GM20431 (cell line): ENCODE measurements around the gene CYSLTR1.
"Not testable (repeated sequence)": the region's sequence is repeated elsewhere in the genome, so short reads cannot be mapped to it uniquely, and the experiment has no call there.

ENCODE experiments used
- in situ Hi-C: fragments of 300-500 bp; cut with MseI, MboI; formaldehyde crosslinking; loops from one replicate; pipeline ENCODE4 v1.15.0; 2020; ENCODE audit warnings: low sequenced_read_pairs; ENCODE audit not compliant: unreplicated experiment

CYSLTR1 gene, protein sequence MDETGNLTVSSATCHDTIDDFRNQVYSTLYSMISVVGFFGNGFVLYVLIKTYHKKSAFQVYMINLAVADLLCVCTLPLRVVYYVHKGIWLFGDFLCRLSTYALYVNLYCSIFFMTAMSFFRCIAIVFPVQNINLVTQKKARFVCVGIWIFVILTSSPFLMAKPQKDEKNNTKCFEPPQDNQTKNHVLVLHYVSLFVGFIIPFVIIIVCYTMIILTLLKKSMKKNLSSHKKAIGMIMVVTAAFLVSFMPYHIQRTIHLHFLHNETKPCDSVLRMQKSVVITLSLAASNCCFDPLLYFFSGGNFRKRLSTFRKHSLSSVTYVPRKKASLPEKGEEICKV

DNA sequence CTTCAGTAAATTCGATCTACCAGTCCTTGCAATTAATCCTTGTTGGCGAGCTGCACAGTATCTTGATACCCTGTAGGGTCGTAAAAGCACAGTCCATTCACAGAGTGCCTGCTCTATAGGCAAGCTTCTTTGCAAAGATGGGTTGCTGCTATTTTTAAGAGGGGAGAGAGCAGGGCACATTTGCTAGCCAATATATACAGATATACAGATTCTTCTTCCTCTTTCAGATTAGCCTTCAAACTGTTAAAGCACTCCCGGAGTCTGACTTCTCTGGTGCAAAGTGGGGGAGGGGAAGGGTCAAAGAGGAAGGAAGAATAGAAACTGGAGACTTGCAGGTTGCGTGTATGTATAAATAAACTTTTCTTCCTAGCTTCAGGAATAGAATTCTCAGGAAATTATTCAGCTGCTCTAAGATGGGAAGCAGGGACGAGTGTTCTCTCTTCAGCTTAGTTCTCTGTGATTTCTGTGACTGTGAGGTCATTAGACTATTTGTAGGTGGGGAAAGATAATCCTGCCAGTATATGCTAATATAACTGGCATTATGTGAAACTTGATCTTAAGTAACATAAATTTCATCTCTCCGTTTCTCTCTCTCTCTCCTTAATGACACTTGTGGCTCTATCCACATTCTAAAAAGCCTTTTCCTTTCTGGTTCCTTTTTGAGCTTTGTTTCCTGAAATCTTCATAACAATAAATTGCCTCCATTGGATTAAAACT is at the start of gene CYSLTR1:
CYSLTR1 (minus strand) TSS at position 242 of the 717 bp plus-strand sequence. CDS start 53,865 bp downstream, outside the sequence.
- in situ Hi-C loops = no loop called here

DNA sequence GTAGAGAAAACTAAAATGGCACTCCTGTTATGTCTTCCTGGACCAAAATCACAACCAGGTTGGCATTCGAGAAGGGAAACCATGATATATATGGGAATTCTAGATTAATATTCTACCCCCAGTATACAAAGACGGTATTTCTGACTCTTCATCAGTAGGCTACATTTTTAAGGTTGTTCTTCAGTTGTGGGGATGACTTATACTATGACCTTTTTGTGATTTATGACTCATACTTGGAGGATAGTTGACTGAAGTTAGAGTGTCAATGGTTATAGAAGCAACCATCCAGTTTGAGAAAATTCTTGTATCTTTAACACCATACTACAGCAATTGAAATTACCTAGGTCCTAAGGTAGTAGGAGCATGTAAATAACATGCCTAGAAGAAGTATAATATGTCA is 49.8 kb upstream of the CYSLTR1 start:
- in situ Hi-C loops = no loop called here

DNA sequence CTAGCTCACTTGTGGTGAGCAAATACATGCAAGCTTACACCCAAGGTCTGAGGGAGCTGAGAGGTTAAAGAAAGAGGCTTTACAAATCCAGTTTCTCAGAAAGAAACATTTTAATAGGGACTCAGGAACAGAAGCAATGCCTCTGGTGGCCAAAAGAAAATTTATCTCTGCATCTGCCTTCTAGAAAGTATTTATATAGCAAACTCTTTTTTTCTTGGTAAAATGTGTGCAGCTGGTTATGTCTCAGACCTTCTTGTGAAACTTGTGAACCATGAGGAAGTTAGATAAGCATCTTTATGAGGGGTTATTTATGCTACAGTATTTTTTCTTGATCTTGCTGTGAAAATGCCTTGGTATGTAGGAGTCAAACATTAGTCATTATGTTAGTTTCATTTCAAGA is 48.5 kb upstream of the CYSLTR1 start:
- in situ Hi-C loops = no loop called here

DNA sequence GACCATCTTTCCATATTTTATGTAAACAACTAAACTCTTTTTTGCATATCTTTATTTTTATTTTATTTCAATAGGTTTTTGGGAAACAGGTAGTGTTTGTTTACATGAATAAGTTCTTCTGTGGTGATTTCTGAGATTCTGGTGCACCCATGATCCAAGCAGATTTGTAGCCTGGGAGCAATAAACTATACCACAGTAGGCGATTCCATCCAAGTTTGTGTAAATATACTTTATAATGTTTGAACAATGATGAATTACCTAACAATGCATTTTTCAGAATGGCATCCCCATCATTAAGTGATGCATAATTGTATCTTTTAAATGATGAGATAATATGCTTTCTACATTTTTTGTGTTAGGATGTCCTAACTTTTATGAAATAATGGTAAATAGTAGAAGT is 39.2 kb upstream of the CYSLTR1 start:
- in situ Hi-C loops = no loop called here

DNA sequence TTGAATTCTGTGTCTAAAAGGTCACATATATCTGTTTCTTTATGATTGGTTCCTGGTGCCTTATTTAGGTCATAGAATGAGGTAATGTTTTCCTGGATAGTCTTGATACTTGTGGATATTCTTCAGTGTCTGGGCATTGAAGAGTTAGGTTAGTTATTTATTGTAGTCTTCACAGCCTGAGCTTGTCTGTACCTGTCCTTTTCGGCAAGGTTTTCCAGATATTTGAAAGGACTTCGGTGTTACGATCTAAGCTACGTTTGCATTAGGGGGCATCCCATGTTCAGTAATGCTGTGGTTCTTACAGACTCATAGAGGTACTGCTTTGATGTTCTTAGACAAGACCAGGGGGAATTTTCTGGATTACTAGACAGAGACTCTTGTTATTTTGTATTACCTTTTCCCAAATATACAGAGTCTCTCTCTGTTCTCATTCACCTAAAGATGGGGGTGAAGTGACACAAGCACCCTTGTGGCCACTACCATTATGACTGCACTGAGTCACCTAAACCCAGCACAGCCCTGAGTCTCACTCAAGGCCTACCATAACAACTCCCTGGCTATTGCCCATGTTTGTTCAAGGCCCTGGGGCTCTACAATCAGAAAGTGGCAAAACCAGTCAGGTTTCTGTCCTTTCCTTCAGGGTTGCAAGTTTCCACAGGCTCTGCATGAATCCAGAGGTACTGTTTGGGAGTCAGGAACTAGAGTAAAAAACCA is 30.1 kb upstream of the CYSLTR1 start:
- in situ Hi-C loops = no loop called here

DNA sequence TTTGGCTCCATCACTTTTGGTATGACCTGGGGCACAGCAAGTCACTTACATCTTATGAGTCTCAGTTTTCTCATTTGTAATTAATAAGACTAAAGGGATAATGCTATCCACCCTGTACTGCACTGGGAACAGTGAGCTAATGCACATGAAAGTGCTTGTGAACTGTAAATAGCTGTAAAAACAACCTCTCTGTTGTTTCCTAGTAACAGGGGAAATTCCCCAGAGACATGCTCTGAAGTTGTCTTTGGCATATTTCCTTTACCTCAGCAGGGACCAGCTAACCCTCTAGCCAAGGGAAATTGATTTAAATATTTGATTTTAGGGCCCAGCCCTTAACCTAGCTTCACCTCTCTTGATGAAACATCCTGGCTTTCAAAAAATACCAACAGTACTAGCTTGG is 6.1 kb upstream of the CYSLTR1 start:
- in situ Hi-C loops = no loop called here

DNA sequence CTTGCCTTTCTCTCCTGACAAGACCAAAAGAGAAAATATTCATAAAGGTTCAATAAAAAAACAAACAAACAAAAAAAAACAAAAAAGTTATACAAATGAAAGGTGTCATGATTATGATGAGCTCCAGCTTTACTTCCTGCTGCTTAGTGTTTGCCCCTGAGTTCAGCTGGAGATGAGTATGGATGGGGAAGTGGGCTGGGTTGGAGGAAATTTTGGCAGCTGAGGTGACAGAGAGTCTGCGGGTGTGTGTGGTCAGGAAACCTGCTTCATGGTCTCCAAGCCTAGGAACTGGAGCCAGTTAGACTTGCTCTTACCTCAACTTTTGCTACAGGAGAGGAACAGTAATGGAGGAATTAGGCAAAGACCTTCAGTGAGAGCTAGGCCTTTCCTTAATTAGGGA is 4.3 kb upstream of the CYSLTR1 start:
- in situ Hi-C loops = no loop called here

DNA sequence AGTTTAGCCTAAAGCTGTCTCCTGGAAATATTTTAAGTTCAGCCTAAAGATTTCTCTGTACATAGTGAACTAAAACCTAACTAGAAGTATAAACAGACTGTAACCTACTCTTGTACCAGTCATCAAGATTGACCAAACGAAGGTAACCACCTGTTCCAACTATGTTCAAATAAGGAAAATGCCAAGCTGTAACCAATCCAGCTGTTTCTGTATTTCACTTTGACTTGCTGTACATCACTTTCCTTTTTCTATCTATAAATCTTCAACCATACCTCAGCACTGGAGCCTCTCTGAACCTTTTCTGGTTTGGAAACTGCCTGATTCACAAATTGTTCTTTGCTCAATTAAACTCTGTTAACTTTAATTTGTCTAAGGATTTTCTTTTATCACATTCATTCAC is 3.1 kb upstream of the CYSLTR1 start:
- in situ Hi-C loops = no loop called here

DNA sequence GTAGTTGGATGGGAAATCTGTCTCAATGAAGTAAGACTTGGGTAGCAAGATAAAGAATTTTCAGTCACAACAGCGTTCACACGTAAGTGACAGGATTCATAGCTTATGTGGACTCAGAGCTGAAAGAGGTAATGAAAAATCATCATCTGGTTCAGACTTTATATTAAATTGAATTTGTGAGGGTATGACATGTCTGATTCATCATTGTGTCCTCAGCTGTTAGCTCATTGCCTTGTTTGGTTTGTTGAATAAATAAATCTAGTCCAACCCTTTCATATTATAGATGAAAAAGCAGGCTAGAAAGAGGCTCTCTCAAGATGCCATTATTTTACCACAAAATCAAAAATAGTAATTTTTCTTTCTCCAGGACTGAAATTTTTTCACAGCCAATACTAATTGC is 2.7 kb upstream of the CYSLTR1 start:
- in situ Hi-C loops = no loop called here

DNA sequence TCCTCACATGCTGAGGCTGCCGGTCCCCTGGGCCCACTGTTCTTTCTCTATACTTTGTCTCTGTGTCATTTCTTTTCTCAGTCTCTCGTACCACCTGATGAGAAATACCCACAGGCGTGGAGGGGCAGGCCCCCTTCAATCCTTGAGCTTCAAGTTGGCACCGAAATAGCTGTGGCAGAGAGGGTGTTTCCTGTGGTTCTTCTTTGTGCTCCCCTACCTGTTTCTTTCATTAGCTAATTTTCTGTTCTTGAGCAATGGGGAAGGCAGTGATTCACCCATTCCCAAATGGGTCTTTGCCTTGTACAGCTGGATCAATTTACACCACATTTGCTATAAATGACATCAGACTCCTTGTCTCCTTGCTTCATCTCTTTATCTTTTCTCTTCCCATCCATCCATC is 2.1 kb upstream of the CYSLTR1 start:
- in situ Hi-C loops = no loop called here

DNA sequence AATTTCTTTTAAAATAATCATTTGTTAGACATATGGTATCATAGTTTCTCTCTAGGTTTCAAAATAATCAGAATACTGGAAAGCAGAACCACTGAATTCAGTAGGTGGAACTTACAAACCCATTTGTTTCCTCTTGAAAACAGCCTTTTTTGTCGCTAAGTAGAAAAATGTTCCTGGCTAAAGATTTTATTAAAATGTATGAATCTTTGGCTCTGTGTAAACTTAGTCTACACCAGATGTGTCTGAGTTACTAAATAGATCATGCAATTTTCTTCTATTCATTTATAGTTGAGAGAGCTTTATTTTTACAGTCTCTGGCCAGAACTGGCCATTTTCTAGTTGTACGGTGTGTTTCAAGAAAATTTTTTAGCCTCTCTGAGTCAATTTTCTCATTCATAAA is 1.0 kb downstream of the CYSLTR1 start:
- in situ Hi-C loops = no loop called here

DNA sequence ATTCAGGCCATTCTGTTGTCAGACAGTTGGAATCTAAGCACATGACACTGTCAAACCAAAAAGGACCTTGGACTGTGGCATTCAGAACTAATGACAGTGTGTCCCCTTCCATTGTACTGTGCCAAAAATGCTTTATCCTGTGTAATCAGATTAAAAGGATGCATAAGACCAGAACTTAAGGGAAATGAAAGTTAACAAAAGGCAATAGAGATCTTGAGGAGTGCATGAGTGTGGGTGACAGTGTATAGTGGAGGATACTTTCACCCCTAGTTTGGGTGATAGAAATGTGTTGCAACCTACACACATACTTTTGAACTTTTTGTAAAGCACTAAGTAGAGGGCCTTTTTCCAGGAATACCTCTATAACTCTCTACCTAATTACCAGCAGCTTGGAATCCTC is 4.5 kb downstream of the CYSLTR1 start:
- in situ Hi-C loops = no loop called here

DNA sequence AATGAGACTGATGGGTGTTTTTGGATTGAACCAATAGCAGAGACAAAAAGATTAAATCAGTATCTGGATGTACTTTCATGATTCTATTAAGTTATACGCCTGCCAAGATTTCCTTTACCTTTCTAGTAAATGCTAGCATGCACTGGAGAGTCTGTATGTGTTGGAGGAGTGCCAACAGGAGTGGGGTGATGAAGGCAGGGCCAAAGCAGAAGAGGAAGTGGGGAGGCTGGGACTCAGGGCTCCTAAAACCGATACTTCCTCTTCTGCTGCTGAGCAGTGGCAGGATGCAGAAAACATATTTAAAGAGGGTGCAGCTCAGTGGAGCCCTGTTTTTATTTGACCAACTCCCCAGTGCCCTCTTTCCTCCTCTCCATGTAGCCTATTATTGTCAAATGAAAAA is 5.6 kb downstream of the CYSLTR1 start:
- in situ Hi-C loops = no loop called here

DNA sequence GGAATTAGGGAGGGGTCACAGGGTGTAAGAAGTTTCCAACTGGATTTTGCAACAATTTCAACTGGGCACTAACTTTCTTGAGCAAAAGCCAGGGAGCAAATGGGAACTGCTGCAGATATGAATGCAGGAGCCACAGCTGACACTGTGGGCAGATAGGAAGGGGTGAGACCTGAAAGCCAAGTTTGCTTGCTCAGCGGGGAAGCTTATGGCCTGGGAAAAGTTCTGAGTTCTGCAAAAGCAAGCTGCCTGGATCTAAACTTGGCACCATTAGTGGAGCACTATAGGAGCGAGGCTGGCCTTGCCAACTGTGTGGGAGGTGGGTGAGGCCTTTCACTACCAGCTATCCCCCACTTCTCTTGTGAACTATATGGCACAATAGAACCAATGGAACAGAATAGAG is 11.1 kb downstream of the CYSLTR1 start:
- in situ Hi-C loops = no loop called here

DNA sequence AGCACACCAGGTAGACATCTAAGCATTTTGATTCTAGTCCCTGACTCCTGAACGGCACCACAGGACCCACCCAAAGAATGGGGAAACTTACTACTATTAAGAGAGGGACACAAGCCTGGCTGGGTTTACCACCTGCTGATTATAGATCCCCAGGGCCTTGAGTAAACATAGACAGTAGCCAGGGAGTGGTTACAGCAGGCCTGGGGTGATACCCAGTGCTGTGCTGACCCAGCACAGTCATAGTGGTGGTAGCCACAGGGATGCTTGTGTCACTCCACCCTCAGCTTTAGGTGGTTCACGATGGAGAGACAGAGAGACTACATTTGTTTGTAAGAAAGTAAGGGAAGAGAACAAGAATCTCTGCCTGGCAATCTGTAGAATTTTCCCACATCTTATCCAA is 11.7 kb downstream of the CYSLTR1 start:
- in situ Hi-C loops = no loop called here

DNA sequence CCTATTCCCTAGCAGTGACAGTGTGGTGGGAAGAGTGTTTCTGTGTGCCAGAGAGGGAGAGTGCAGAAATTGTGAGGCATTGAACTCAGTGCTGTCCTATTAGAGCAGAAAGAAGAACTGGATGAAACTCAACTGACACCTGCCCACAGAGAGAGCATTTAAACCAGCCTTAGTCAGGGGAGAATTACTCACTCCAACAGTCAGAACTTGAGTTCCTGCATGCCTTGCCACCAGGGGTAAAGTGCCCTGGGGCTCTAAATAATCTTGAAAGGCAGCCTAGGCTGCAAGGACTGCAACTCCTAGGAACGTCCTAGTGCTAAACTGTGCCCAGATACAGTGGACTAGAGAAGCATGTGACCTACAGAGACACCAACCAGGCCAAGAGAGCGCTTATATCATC is 12.8 kb downstream of the CYSLTR1 start:
- in situ Hi-C loops = no loop called here

DNA sequence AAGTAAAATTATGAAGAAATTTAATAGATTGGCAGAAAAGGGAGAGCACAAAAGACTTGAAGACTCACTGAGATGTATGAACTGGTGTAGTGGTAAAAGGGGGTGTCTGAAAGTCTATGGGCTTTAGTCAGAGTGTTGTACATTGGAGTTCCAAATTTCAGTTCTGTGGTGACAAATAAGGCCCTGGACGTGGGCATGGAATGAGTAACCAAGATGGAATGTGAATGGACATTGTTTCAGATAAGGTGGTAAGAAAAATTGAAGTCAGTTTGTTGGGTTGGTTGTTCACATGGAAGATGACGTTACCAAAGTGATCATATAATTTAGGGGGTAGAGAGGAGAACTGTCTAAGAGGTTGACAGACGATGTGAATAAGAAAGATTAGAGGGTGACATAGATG is 13.9 kb downstream of the CYSLTR1 start:
- in situ Hi-C loops = no loop called here

DNA sequence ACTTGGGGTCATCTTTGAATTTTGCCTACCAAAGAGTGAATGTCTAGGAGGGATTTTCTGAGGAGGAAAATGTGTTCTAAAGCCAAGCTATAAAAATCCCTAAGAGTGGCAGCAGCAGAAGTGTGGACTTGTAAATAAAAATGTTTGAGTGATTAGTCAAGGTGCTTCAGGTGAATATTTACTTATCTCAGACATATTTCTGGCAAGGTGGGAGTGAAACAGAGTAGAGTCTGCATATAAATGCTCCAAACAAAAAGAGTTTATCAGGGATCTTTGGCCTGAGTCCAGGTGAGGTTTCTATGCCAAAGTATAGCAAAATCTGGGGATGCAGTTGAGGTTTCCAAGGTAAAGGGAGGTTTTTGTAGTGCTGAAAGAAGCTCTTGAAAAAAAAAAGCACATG is 19.7 kb downstream of the CYSLTR1 start:
- in situ Hi-C loops = no loop called here

DNA sequence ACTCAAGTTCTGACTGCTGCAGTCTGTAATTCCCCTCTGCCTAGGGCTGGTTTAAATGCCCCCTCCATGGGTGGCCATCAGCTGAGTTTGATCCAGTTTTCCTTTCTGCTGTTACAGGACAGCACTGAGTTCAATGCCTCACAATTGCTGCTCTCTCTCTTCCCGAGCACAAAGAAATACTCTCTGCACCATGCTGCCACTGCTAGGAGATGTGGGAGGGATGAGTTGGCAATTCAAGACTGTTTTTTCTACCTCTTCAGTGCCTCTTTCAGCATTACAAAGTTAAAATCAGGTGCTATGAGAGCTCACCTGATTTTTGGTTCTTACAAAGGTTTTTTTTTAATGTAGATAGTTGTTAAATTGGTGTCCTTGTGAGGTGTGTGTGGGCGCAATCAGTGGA is 24.3 kb downstream of the CYSLTR1 start:
- in situ Hi-C loops = no loop called here

DNA sequence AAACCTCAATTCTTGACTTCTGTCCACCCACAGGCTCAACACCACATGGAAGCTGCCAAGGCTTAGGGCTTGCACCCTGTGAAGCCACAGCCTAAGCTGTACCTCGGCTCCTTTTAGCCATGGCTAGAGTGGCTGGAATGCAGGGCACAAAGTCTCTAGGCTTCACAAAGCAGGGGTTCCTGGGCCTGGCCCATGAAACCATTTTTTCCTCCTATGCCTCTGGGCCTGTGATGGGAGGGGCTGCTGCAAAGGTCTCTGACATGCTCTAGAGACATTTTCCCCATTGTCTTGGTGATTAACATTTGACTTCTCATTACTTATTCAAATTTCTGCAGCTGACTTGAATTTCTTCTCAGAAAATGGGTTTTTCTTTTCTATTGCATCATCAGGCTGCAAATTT is 26.5 kb downstream of the CYSLTR1 start:
- in situ Hi-C loops = not testable (repeated sequence)

DNA sequence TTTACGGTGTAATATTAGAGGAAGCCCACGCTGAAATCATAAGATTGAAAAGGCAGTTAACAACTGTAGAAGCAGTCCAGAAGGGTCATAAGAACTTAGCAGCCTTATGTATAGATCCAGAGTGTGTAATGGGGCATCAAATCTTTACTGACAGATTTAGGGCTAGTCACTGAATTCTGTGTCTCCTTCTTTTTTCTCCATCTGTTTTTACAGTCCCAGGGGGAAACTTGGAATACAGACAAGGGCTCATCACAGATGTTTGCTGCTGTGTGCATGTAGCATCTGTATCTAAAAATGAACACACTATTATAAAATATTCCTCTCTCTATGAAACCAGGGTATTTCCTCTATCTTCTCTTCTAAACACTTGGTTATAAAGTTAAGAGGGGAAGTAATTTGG is 43.9 kb downstream of the CYSLTR1 start:
- in situ Hi-C loops = no loop called here
